GM23338 (cell line): ENCODE data around the gene CNTN3. TPM values are rescaled to one million over a fixed set of nuclear protein-coding genes. Genes with fewer than 3 reads are reported as not detected.

Experiments used
- ATAC-seq: fragments of 200-7000 bp; cut with Tn5 transposase; 3 replicates; pipeline ENCODE4 v1.9.1; 2020
- DNase-seq: peaks from one replicate; pipeline ENCODE4 v3.0.0-alpha.2; 2015; ENCODE audit warnings: low spot score
- H2AFZ ChIP-seq: fragments of 200-600 bp; sonication (generic); 2 replicates; pipeline ENCODE4 v1.8.0; 2016; ENCODE audit warnings: antibody characterized with exemption, mild to moderate bottlenecking, moderate library complexity
- H3F3A ChIP-seq: fragments of 200-600 bp; sonication (generic); replicated peaks from 2 replicates; pipeline ENCODE4 v1.8.0; 2017; ENCODE audit warnings: antibody characterized with exemption, mixed run types, low read depth
- H3K27ac ChIP-seq: fragments of 200-600 bp; sonication (generic); 2 replicates; pipeline ENCODE4 v1.6.1; 2016; ENCODE audit warnings: low read depth
- H3K27me3 ChIP-seq: fragments of 200-600 bp; sonication (generic); 2 replicates; pipeline ENCODE4 v1.8.0; 2016; ENCODE audit warnings: mild to moderate bottlenecking, mixed run types, moderate library complexity; ENCODE audit not compliant: insufficient read depth
- H3K36me3 ChIP-seq: fragments of 200-600 bp; sonication (generic); 2 replicates; pipeline ENCODE4 v1.8.0; 2016; ENCODE audit warnings: mild to moderate bottlenecking; ENCODE audit not compliant: insufficient read depth
- H3K4me1 ChIP-seq: fragments of 200-600 bp; sonication (generic); 2 replicates; pipeline ENCODE4 v1.8.0; 2016; ENCODE audit warnings: mild to moderate bottlenecking, moderate library complexity; ENCODE audit not compliant: insufficient read depth
- H3K4me2 ChIP-seq: fragments of 200-600 bp; sonication (generic); 2 replicates; pipeline ENCODE4 v1.7.1; 2017; ENCODE audit warnings: mixed run types
- H3K4me3 ChIP-seq: fragments of 200-600 bp; sonication (generic); 2 replicates; pipeline ENCODE4 v1.6.1; 2016; ENCODE audit warnings: mixed run types
- H3K79me2 ChIP-seq: fragments of 200-600 bp; sonication (generic); replicated peaks from 2 replicates; pipeline ENCODE4 v1.8.0; 2017; ENCODE audit warnings: mild to moderate bottlenecking; ENCODE audit not compliant: insufficient read depth
- H3K9me2 ChIP-seq: fragments of 200-600 bp; sonication (generic); 2 replicates; pipeline ENCODE4 v1.8.0; 2017; ENCODE audit not compliant: insufficient read depth
- H4K20me1 ChIP-seq: fragments of 200-600 bp; sonication (generic); replicated peaks from 2 replicates; pipeline ENCODE4 v1.8.0; 2017; ENCODE audit warnings: mild to moderate bottlenecking; ENCODE audit not compliant: insufficient read depth
- H3K27ac Mint-ChIP-seq: 2 replicates; pipeline ENCODE4 v1.8.0; 2020; ENCODE audit warnings: inconsistent platforms, mild to moderate bottlenecking, moderate library complexity, mixed read lengths
- H3K27me3 Mint-ChIP-seq: 3 replicates; pipeline ENCODE4 v1.8.0; 2022; ENCODE audit warnings: low read depth, mild to moderate bottlenecking, moderate library complexity, mixed read lengths, inconsistent platforms; ENCODE audit not compliant: insufficient read depth, poor library complexity
- H3K36me3 Mint-ChIP-seq: 3 replicates; pipeline ENCODE4 v1.8.0; 2021; ENCODE audit warnings: low read depth, mild to moderate bottlenecking, inconsistent platforms, moderate library complexity, mixed read lengths
- H3K4me1 Mint-ChIP-seq: 3 replicates; pipeline ENCODE4 v1.8.0; 2020; ENCODE audit warnings: mild to moderate bottlenecking, inconsistent platforms, mixed read lengths
- H3K4me3 Mint-ChIP-seq: 3 replicates; pipeline ENCODE4 v1.8.0; 2021; ENCODE audit warnings: moderate library complexity, mild to moderate bottlenecking, inconsistent platforms, mixed read lengths
- H3K9me3 Mint-ChIP-seq: 3 replicates; pipeline ENCODE4 v1.8.0; 2020; ENCODE audit warnings: moderate library complexity, mild to moderate bottlenecking, inconsistent platforms, mixed read lengths
- CREB1 ChIP-seq: fragments of 250-450 bp; sonication (Bioruptor Pico); IDR thresholded peaks from 2 replicates; pipeline ENCODE4 v1.5.0; 2020; ENCODE audit warnings: low read depth, mild to moderate bottlenecking, moderate library complexity
- CTCF ChIP-seq, 2 experiments: fragments of 200-600 bp in 1 of 2; sonication (generic) in 1 of 2; conservative IDR thresholded peaks; 2 replicates each; pipeline versions ENCODE4 v1.5.1 to v1.6.1; 2016 to 2017; ENCODE audit warnings: antibody characterized with exemption in 2 of 2, low read depth in 2 of 2, mild to moderate bottlenecking in 2 of 2, moderate library complexity in 1 of 2
- ETS1 ChIP-seq: IDR thresholded peaks from 2 replicates; pipeline ENCODE4 v1.6.1; 2016; ENCODE audit warnings: antibody characterized with exemption
- EZH2 ChIP-seq: fragments of 200-600 bp; sonication (generic); IDR thresholded peaks from one replicate; pipeline ENCODE4 v1.8.0; 2017; ENCODE audit warnings: antibody characterized with exemption, mild to moderate bottlenecking, low read depth; ENCODE audit not compliant: unreplicated experiment
- EZH2phosphoT487 ChIP-seq: fragments of 200-600 bp; sonication (generic); IDR thresholded peaks from one replicate; pipeline ENCODE4 v1.8.1; 2018; ENCODE audit warnings: antibody characterized with exemption; ENCODE audit not compliant: unreplicated experiment
- JUNB ChIP-seq: IDR thresholded peaks from one replicate; pipeline ENCODE4 v1.6.1; 2016; ENCODE audit warnings: antibody characterized with exemption; ENCODE audit not compliant: unreplicated experiment
- NANOG ChIP-seq: IDR thresholded peaks from 2 replicates; pipeline ENCODE4 v1.6.1; 2016; ENCODE audit warnings: antibody characterized with exemption, borderline replicate concordance
- POLR2AphosphoS5 ChIP-seq: IDR thresholded peaks from 2 replicates; pipeline ENCODE4 v1.6.1; 2016; ENCODE audit warnings: antibody characterized with exemption, low read depth
- REST ChIP-seq: IDR thresholded peaks from one replicate; pipeline ENCODE4 v1.6.1; 2018; ENCODE audit warnings: antibody characterized with exemption; ENCODE audit not compliant: unreplicated experiment
- STAT1 ChIP-seq: IDR thresholded peaks from one replicate; pipeline ENCODE4 v1.6.1; 2016; ENCODE audit warnings: antibody characterized with exemption; ENCODE audit not compliant: unreplicated experiment
- ZNF114 ChIP-seq: fragments of 250-450 bp; sonication (Bioruptor Pico); IDR thresholded peaks from 2 replicates; pipeline ENCODE4 v1.5.0; 2020; ENCODE audit warnings: mild to moderate bottlenecking, moderate library complexity
- ZNF331 ChIP-seq: fragments of 250-450 bp; sonication (Bioruptor Pico); IDR thresholded peaks from 2 replicates; pipeline ENCODE4 v1.5.0; 2020; ENCODE audit warnings: low read depth, mild to moderate bottlenecking, moderate library complexity
- ZNF462 ChIP-seq: fragments of 250-450 bp; sonication (Bioruptor Pico); IDR thresholded peaks from 2 replicates; pipeline ENCODE4 v1.5.0; 2020; ENCODE audit warnings: mild to moderate bottlenecking, moderate library complexity
- polyA plus RNA-seq: library from polyadenylated mRNA; unstranded; fragments of >200 nt; fragmentation: Nextera tagmentation; extraction: Ambion mirVana; gene quantifications from 2 replicates; pipeline ENCODE4 v1.2.1, GENCODE V29; 2016
- total RNA-seq: library from RNA; depleted of rRNA; stranded (reverse); fragments of >200 nt; shearing (Covaris generic); gene quantifications from 2 replicates; pipeline ENCODE4 v1.2.3, GENCODE V29; 2014

Gene CNTN3
- total and polyA plus RNA-seq, 2 experiments from 2014 or later = 0.05 to 0.24 TPM

- no peaks in the 10 kb centered on the region for H3K36me3 ChIP-seq
- H4K20me1 ChIP-seq = no peaks in the 10 kb centered on the region
- Mint-ChIP-seq H3K4me1 (no peaks in the 10 kb centered on the region; the same call in 2 of the 3 replicates), H3K9me3 (peaks cover 19% of the 10 kb centered on the region), H3K4me3 (no peak overlapping the region), H3K27ac (no peak overlapping the region), H3K27me3 (no peaks in the 10 kb centered on the region), H3K36me3 (peaks cover 14% of the 10 kb centered on the region)
- ATAC-seq (no peak), DNase-seq (no peak)
- TF ChIP-seq EZH2phosphoT487 = no peak
- TF ChIP-seq ZNF331 = no peak
- TF ChIP-seq ETS1 = no peak
- no peak for TF ChIP-seq STAT1
- TF ChIP-seq JUNB = no peak
- TF ChIP-seq NANOG = no peak
- TF ChIP-seq ZNF114 = no peak
- no peak for TF ChIP-seq CREB1 (CRISPR knock-in tag)
- TF ChIP-seq REST = no peak
- no peak for TF ChIP-seq ZNF462 (CRISPR knock-in tag)
- no peak for TF ChIP-seq EZH2
- no peak for TF ChIP-seq CTCF (conservative IDR thresholded peaks at IDR 0.05; ENCODE audit: low read depth in 2 of 2)
- no peak for TF ChIP-seq POLR2AphosphoS5
- no peak overlapping the region for H3K27ac ChIP-seq
- no peaks in the 10 kb centered on the region for H3K4me1 ChIP-seq
- no peaks in the 10 kb centered on the region for H3K9me2 ChIP-seq
- H3K79me2 ChIP-seq = no peaks in the 10 kb centered on the region
- no peak overlapping the region for H2AFZ ChIP-seq
- no peak overlapping the region for H3K4me2 ChIP-seq
- H3K4me3 ChIP-seq = no peak overlapping the region
- H3K27me3 ChIP-seq = no peaks in the 10 kb centered on the region
- H3F3A ChIP-seq = no peaks in the 10 kb centered on the region
Observed at GRCh38 chr3:74663178-74663577, 48.7 kb upstream of the CNTN3 start.
